HUES48 (cell line): ENCODE data around the gene SMIM29.
A peak's percentile ranks its signal among the peaks of the same experiment; 100 is the strongest.
"Not testable (repeated sequence)": the region's sequence is repeated elsewhere in the genome, so short reads cannot be mapped to it uniquely, and the experiment has no call there.

Experiments used
- H3K27ac ChIP-seq: one replicate; pipeline ENCODE4 v1.7.0; 2013; ENCODE audit warnings: low read depth, low read length, inconsistent platforms
- H3K27me3 ChIP-seq: 2 replicates; pipeline ENCODE4 v1.6.1; 2013; ENCODE audit warnings: mild to moderate bottlenecking, low read length; ENCODE audit not compliant: control insufficient read depth, insufficient read depth
- H3K36me3 ChIP-seq: 2 replicates; pipeline ENCODE4 v1.6.1; 2013; ENCODE audit warnings: low read length; ENCODE audit not compliant: control insufficient read depth, insufficient read depth
- H3K4me1 ChIP-seq: 2 replicates; pipeline ENCODE4 v1.6.1; 2013; ENCODE audit warnings: mild to moderate bottlenecking, low read length; ENCODE audit not compliant: control insufficient read depth, insufficient read depth
- H3K4me3 ChIP-seq: 2 replicates; pipeline ENCODE4 v1.5.1; 2013; ENCODE audit warnings: mild to moderate bottlenecking, low read depth, low read length
- H3K9ac ChIP-seq: 2 replicates; pipeline ENCODE4 v1.6.1; 2013; ENCODE audit warnings: mild to moderate bottlenecking, low read depth, low read length, moderate library complexity
- H3K9me3 ChIP-seq: 2 replicates; pipeline ENCODE4 v1.6.1; 2013; ENCODE audit warnings: low read length; ENCODE audit not compliant: control insufficient read depth, insufficient read depth

SMIM29 gene

DNA sequence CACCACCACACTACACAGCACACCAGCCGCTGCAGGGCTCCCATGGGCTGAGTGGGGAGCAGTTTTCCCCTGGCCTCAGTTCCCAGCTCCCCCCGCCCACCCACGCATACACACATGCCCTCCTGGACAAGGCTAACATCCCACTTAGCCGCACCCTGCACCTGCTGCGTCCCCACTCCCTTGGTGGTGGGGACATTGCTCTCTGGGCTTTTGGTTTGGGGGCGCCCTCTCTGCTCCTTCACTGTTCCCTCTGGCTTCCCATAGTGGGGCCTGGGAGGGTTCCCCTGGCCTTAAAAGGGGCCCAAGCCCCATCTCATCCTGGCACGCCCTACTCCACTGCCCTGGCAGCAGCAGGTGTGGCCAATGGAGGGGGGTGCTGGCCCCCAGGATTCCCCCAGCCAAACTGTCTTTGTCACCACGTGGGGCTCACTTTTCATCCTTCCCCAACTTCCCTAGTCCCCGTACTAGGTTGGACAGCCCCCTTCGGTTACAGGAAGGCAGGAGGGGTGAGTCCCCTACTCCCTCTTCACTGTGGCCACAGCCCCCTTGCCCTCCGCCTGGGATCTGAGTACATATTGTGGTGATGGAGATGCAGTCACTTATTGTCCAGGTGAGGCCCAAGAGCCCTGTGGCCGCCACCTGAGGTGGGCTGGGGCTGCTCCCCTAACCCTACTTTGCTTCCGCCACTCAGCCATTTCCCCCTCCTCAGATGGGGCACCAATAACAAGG lies 3.6 kb downstream of the SMIM29 start:
- H3K4me3 ChIP-seq, H3K9ac ChIP-seq, H3K9me3 ChIP-seq, H3K27me3 ChIP-seq: not testable (repeated sequence)
- Histone ChIP-seq H3K4me1 (peaks cover 45% of the 10 kb centered on the region), H3K27ac (peak overlapping the region; percentile 95), H3K36me3 (peaks cover 51% of the 10 kb centered on the region)

GRCh38 chr6:34243901-34244884 lies 4.6 kb downstream of the SMIM29 start:
- H3K36me3 ChIP-seq, result peaks cover 61% of the 10 kb centered on the region
- H3K27me3 ChIP-seq, result no peaks in the 10 kb centered on the region
- no peak overlapping the region for H3K9ac ChIP-seq
- no peak overlapping the region for H3K4me3 ChIP-seq
- peaks cover 55% of the 10 kb centered on the region for H3K4me1 ChIP-seq
- no peaks in the 10 kb centered on the region for H3K9me3 ChIP-seq
- H3K27ac ChIP-seq, result peak overlapping the region; percentile 95

- no peak overlapping the region for H3K9ac ChIP-seq
- H3K36me3 ChIP-seq, result peaks cover 70% of the 10 kb centered on the region
- H3K4me3 ChIP-seq, result no peak overlapping the region
- H3K9me3 ChIP-seq, result no peaks in the 10 kb centered on the region
- H3K27ac ChIP-seq, result peak overlapping the region; percentile 95
- peaks cover 53% of the 10 kb centered on the region for H3K4me1 ChIP-seq
- H3K27me3 ChIP-seq, result no peaks in the 10 kb centered on the region
These were observed 5.6 kb downstream of the SMIM29 start for GRCh38 chr6:34243131-34243771.

DNA sequence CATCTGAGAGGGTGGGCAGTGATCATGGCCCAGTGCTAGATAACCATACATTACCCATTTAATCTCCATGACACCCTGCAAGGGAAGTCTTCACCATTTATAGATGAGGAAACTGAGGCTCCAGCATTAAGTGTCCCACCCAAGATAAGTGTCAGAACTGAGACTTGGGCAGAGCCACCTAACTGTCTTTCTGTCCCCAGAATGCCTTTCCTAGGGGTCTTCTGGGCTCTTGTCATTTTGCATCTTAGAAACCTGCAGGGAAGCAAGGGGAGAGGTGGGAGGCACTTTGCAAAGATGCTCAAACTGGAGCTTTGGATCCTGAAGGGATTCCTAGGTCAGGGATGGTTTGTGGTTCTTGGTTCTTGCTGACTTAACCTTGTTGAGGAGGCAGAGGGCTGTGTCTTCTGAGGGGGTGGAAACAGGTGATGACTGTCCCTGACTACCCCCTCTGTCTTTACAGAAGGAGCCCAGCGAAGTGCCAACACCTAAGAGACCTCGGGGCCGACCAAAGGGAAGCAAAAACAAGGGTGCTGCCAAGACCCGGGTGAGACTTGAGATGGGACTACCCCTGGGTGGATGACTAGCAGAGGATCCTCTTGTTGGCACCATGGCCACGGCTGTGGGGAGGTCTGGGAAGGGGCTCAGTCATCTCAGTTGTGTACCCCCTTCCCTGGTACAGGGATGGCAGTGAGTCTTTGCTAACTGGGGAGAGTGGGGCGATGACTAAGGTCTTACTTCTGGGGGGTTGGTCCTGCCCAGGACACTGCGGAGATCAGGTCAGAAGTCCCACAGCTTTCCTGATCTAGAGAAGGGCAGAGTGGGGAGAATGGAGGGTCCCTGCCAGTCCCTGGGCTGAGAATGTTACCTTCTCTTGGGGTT lies 6.3 kb downstream of the SMIM29 start:
- H3K27me3 ChIP-seq, result no peaks in the 10 kb centered on the region
- H3K4me1 ChIP-seq, result peaks cover 50% of the 10 kb centered on the region
- no peak overlapping the region for H3K9ac ChIP-seq
- H3K27ac ChIP-seq, result peak overlapping the region; percentile 95
- H3K4me3 ChIP-seq, result no peak overlapping the region
- no peaks in the 10 kb centered on the region for H3K9me3 ChIP-seq
- H3K36me3 ChIP-seq, result peaks cover 72% of the 10 kb centered on the region

DNA sequence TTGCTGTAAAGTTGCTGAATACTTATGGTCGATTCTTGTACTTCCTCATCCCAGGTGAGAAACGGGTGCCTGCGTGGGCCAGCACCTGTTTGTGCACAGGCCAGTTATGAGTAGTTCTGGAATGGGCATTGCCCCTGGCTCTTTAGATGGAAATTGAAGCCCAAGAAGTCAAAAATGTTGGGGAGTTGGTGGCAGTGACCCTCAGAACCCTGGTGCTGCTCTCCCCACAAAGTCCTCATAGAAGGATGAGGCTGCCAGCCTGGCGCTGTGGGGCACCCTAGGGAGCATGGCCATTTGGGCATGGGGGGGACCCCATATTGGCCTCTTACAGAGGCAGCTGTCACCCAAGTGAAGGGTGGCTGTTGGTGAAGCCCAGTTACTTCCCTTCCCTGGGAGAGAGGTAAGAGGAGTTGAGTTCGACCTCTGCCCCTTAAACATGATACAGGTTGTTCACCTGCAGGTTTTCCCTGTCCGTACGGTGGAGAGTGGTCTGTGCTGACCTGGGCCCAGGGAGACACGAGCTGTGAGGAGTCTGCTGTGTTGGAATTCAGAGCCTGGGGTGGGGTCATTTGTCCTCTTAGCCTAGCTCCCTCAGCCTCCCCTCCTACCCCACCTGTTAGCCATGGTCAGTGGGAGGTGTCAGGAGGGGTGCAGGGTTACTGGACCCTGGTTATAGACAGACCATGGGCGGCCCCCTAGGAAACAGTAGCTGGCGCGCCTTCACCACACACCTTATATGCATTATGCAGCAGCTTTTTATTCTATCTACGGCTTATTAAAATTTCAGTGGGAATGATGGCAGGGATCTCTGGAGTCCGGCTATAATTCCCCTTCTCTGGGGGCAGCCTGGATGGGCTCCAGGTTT lies 7.2 kb downstream of the SMIM29 start:
- Histone ChIP-seq H3K36me3 (peaks cover 72% of the 10 kb centered on the region), H3K9ac (no peak overlapping the region), H3K27me3 (no peaks in the 10 kb centered on the region), H3K4me1 (peaks cover 50% of the 10 kb centered on the region), H3K27ac (peak overlapping the region; percentile 95), H3K9me3 (no peaks in the 10 kb centered on the region), H3K4me3 (no peak overlapping the region)

DNA sequence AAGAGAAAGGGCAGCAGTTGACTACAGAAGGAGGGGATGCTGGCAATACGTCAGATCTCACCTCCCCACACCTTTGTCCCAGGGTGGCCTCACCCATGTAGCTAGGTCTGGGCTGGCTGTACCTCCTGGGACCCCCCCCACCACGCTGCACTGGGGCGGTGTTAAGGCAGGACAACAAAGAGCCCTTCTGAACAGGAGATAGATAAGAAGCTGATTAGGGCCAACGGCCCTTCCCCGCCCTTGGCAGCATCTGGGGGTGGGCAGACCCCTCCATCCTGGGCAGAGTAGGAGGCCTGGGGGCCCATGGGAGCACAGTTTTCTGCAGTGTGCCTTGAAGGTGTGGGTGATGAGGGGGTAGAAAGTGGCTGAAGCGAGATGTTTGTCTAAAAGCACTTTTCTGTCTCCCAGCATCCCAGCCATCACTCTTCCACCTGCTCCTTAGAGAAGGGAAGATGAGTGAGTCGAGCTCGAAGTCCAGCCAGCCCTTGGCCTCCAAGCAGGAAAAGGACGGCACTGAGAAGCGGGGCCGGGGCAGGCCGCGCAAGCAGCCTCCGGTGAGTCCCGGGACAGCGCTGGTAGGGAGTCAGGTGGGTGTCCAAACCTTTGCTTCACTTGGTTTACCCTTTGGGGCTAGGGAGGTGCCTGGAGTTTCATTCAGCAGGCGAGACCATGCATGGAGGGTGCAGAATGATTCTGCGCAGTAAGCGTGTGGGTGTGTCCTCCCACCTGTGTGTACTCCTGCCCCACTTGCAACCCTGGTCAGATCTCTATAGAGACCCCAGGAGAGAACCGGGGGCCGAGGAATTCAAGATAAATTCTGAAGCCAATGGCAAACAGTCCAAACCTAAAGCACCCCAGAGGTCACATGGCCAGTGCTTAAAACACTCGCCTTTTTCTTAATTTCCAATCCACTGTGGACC lies 8.2 kb downstream of the SMIM29 start:
- Histone ChIP-seq H3K27ac (peak overlapping the region; percentile 95), H3K9ac (0 out of 2 replicates have a peak overlapping the region, but pooled peaks have one; percentile 94), H3K36me3 (peaks cover 70% of the 10 kb centered on the region), H3K4me3 (peak overlapping the region; percentile 87; the same call in 1 of the 2 replicates), H3K27me3 (no peaks in the 10 kb centered on the region), H3K9me3 (no peaks in the 10 kb centered on the region), H3K4me1 (peaks cover 47% of the 10 kb centered on the region)

DNA sequence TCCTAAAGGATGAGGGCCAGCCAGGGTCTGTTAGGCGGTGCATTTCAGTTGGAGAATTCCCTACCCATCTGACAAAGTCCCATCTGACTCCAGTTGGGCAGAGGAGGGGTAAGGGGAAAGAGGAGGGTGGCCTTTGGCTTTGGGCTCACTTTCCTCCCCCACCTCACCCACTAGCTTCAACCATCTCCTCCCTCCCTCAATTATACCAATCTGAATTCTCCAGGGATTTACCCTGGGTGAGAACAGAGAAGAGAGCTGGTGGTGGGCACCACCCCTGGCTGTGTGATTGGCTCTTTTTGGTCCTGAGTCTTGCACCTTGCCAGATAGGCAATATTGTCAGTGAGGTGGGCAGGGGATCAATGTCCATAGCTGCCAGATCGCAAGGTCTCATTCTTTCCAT lies 8.9 kb downstream of the SMIM29 start:
- Histone ChIP-seq H3K9me3 (no peaks in the 10 kb centered on the region), H3K4me3 (peak overlapping the region; percentile 87), H3K27me3 (no peaks in the 10 kb centered on the region), H3K36me3 (peaks cover 67% of the 10 kb centered on the region), H3K4me1 (peaks cover 47% of the 10 kb centered on the region), H3K27ac (peak overlapping the region; percentile 95), H3K9ac (peak overlapping the region; percentile 94; the same call in 1 of the 2 replicates)

DNA sequence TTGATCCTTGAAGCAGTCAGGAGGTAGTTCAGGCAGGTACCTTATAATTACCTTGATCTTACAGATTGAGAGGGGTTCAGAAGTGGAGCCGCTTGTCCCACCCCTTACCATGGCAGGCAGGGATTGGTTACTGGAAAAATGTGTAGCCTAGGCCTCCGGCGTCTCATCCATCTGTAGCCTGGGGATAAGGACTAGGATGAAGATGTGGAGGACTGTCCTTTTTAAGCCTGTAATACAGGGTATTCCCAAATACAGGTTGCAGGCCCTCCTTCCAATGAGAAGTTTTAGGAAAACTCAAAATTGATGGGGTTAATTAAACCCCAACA lies 9.3 kb downstream of the SMIM29 start:
- H3K27ac ChIP-seq, result peak overlapping the region; percentile 95
- H3K4me1 ChIP-seq, result peaks cover 51% of the 10 kb centered on the region
- H3K27me3 ChIP-seq, result no peaks in the 10 kb centered on the region
- H3K36me3 ChIP-seq, result peaks cover 64% of the 10 kb centered on the region
- H3K4me3 ChIP-seq, result peak overlapping the region; percentile 87
- peak overlapping the region; percentile 94; the same call in 1 of the 2 replicates for H3K9ac ChIP-seq
- H3K9me3 ChIP-seq, result no peaks in the 10 kb centered on the region
